ENCODE data around the gene NACC2.

Gene NACC2

DNA sequence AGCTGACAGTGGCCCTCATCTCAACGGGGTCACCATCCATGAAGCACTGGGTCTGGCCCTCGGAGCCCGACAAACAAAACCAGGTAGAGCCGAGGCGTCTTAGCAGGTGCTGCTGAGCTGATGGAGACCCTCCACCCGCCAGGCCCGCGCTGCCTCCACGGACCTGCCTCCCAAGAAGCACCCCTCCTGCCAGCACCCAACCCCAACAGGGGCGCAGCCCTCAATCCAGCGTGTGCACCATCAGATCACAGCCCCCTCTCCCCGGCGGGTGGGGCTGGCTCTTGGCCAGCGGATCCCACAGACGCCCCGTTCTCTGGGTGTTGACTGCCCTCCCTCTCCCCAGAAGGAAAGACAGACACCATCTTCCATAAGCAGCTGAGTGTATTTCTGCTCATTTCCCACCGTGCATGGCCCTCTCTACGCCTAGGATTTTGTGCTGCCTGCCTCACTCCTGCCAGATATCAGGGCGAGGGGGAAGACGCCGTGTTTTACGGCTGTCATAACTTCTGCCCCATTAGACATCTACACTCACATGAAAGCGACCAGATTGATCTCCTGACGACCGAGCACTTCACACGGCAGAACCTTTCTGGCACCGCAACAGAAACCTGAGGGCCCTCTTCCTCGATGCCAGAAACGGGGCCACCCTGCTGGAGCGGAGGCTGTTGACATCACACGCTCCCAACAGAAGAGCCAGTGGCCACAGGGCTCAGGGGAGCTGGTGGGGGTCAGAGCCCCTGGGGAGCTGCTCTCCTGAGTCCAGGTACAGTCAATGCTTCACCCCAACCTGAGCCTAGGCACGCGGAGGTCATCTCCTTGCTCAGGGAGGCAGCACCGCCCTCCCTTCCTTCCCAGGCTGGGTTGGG is 12.4 kb downstream of the NACC2 start (continued):
- TF ChIP-seq, protein P1, sequence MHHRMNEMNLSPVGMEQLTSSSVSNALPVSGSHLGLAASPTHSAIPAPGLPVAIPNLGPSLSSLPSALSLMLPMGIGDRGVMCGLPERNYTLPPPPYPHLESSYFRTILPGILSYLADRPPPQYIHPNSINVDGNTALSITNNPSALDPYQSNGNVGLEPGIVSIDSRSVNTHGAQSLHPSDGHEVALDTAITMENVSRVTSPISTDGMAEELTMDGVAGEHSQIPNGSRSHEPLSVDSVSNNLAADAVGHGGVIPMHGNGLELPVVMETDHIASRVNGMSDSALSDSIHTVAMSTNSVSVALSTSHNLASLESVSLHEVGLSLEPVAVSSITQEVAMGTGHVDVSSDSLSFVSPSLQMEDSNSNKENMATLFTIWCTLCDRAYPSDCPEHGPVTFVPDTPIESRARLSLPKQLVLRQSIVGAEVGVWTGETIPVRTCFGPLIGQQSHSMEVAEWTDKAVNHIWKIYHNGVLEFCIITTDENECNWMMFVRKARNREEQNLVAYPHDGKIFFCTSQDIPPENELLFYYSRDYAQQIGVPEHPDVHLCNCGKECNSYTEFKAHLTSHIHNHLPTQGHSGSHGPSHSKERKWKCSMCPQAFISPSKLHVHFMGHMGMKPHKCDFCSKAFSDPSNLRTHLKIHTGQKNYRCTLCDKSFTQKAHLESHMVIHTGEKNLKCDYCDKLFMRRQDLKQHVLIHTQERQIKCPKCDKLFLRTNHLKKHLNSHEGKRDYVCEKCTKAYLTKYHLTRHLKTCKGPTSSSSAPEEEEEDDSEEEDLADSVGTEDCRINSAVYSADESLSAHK (tag by site-specific recombination; IDR thresholded peaks at IDR 0.05) = 0 out of 2 replicates have a peak, but pooled peaks have one; percentile 54
- TF ChIP-seq ZNF10 (tag by site-specific recombination; IDR thresholded peaks at IDR 0.05) (no peak), ZNF521 (tag by site-specific recombination; IDR thresholded peaks at IDR 0.05) (no peak), ZFP3 (tag by site-specific recombination; IDR thresholded peaks at IDR 0.05; ENCODE audit: low read depth) (no peak), ZNF24 (tag by site-specific recombination; IDR thresholded peaks at IDR 0.05) (no peak), ZNF404 (tag by site-specific recombination; IDR thresholded peaks at IDR 0.05) (no peak), ZNF121 (tag by site-specific recombination; IDR thresholded peaks at IDR 0.05) (no peak), ZEB2 (tag by site-specific recombination; IDR thresholded peaks at IDR 0.05) (0 out of 2 replicates have a peak, but pooled peaks have one; percentile 23), ZNF292 (tag by site-specific recombination; IDR thresholded peaks at IDR 0.05; ENCODE audit: borderline replicate concordance, low read depth) (no peak), ZNF138 (tag by site-specific recombination; IDR thresholded peaks at IDR 0.05; ENCODE audit: borderline replicate concordance) (no peak), GLIS2 (tag by site-specific recombination; IDR thresholded peaks at IDR 0.05) (0 out of 2 replicates have a peak, but pooled peaks have one; percentile 38), WT1 (tag by site-specific recombination; IDR thresholded peaks at IDR 0.05) (no peak), ZNF677 (tag by site-specific recombination; IDR thresholded peaks at IDR 0.05) (no peak), ZNF837 (tag by site-specific recombination; IDR thresholded peaks at IDR 0.05) (no peak), ZNF341 (tag by site-specific recombination; IDR thresholded peaks at IDR 0.05; ENCODE audit: low read depth) (peak; percentile 82), ZBTB48 (tag by site-specific recombination; IDR thresholded peaks at IDR 0.05) (no peak), ZNF184 (tag by site-specific recombination; IDR thresholded peaks at IDR 0.05) (no peak), ZNF311 (tag by site-specific recombination; IDR thresholded peaks at IDR 0.05; ENCODE audit: borderline replicate concordance) (no peak), ZNF791 (tag by site-specific recombination; IDR thresholded peaks at IDR 0.05) (no peak), ZFHX2 (tag by site-specific recombination; conservative IDR thresholded peaks at IDR 0.05) (no peak), ZNF776 (tag by site-specific recombination; IDR thresholded peaks at IDR 0.05; ENCODE audit: borderline replicate concordance) (no peak), ZNF426 (tag by site-specific recombination; IDR thresholded peaks at IDR 0.05) (no peak), ZNF23 (tag by site-specific recombination; IDR thresholded peaks at IDR 0.05; ENCODE audit: borderline replicate concordance) (no peak), ZNF621 (tag by site-specific recombination; IDR thresholded peaks at IDR 0.05) (no peak), ZNF394 (tag by site-specific recombination; IDR thresholded peaks at IDR 0.05; ENCODE audit: borderline replicate concordance) (no peak), ZNF658 (tag by site-specific recombination; IDR thresholded peaks at IDR 0.05) (no peak), ZNF37A (tag by site-specific recombination; IDR thresholded peaks at IDR 0.05) (no peak), SCRT1 (tag by site-specific recombination; IDR thresholded peaks at IDR 0.05; ENCODE audit: borderline replicate concordance) (no peak)
- TF ChIP-seq, protein P2, sequence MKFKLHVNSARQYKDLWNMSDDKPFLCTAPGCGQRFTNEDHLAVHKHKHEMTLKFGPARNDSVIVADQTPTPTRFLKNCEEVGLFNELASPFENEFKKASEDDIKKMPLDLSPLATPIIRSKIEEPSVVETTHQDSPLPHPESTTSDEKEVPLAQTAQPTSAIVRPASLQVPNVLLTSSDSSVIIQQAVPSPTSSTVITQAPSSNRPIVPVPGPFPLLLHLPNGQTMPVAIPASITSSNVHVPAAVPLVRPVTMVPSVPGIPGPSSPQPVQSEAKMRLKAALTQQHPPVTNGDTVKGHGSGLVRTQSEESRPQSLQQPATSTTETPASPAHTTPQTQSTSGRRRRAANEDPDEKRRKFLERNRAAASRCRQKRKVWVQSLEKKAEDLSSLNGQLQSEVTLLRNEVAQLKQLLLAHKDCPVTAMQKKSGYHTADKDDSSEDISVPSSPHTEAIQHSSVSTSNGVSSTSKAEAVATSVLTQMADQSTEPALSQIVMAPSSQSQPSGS (tag by site-specific recombination; IDR thresholded peaks at IDR 0.05; ENCODE audit: low read depth) = no peak
- TF ChIP-seq, protein P3, sequence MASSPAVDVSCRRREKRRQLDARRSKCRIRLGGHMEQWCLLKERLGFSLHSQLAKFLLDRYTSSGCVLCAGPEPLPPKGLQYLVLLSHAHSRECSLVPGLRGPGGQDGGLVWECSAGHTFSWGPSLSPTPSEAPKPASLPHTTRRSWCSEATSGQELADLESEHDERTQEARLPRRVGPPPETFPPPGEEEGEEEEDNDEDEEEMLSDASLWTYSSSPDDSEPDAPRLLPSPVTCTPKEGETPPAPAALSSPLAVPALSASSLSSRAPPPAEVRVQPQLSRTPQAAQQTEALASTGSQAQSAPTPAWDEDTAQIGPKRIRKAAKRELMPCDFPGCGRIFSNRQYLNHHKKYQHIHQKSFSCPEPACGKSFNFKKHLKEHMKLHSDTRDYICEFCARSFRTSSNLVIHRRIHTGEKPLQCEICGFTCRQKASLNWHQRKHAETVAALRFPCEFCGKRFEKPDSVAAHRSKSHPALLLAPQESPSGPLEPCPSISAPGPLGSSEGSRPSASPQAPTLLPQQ (tag by site-specific recombination; IDR thresholded peaks at IDR 0.05) = no peak

Measured in HEK293 (cell line).